Stomach (tissue), 4 donors: ENCODE data around the gene C13orf42.

Experiments used
- EP300 ChIP-seq: sonication (generic); formaldehyde crosslinking; IDR thresholded peaks from one replicate; pipeline ENCODE4 v1.6.1; 2017; ENCODE audit warnings: antibody characterized with exemption
- POLR2A ChIP-seq, 4 donors: fragments of 450-650 bp; IDR thresholded peaks; one replicate each; pipeline ENCODE4 v1.6.1; 2016; ENCODE audit warnings: antibody characterized with exemption in 4 of 4, control low read depth in 2 of 4, mild to moderate bottlenecking in 1 of 4, moderate library complexity in 1 of 4
- POLR2AphosphoS5 ChIP-seq, 3 donors: sonication (generic); formaldehyde crosslinking; IDR thresholded peaks; one replicate each; pipeline ENCODE4 v1.6.1; 2016; ENCODE audit warnings: antibody characterized with exemption in 3 of 3
- TF ChIP-seq, protein P1 (sequence below), 7 experiments: fragments of 450-650 bp in 4 of 7; fragments of 200-600 bp in 3 of 7; sonication (generic) in 3 of 7; IDR thresholded peaks; one replicate each; pipeline ENCODE4 v1.5.1; 2016 to 2019; ENCODE audit warnings: antibody characterized with exemption in 7 of 7, control low read depth in 2 of 7, mild to moderate bottlenecking in 1 of 7

DNA sequence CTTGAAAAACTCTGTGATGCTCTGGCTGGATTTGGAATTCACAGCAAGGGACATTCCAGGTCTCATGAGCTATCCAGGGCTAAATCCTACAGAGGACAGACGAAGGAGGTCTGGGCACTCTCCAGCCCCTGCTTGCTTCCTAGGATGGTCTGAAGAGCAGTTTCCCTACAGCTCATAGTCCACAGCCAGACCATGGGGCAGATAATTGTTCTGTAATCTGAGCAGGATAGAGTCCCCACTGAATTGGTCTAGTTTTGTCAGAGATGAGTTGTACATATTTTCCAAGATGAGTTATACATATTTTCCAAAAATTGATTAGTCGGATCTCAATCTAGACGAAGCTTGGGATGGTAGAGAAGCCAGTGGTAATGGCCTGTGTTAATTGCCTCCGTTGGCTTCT is 75.6 kb downstream of the C13orf42 start:
- TF ChIP-seq, protein P1, sequence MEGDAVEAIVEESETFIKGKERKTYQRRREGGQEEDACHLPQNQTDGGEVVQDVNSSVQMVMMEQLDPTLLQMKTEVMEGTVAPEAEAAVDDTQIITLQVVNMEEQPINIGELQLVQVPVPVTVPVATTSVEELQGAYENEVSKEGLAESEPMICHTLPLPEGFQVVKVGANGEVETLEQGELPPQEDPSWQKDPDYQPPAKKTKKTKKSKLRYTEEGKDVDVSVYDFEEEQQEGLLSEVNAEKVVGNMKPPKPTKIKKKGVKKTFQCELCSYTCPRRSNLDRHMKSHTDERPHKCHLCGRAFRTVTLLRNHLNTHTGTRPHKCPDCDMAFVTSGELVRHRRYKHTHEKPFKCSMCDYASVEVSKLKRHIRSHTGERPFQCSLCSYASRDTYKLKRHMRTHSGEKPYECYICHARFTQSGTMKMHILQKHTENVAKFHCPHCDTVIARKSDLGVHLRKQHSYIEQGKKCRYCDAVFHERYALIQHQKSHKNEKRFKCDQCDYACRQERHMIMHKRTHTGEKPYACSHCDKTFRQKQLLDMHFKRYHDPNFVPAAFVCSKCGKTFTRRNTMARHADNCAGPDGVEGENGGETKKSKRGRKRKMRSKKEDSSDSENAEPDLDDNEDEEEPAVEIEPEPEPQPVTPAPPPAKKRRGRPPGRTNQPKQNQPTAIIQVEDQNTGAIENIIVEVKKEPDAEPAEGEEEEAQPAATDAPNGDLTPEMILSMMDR (IDR thresholded peaks at IDR 0.05), result no peak
- TF ChIP-seq POLR2A (IDR thresholded peaks at IDR 0.05), result no peak
- TF ChIP-seq EP300, result no peak
- no peak for TF ChIP-seq POLR2AphosphoS5 (IDR thresholded peaks at IDR 0.05)
